ENCODE measurements around the gene RASGRF1.
"Not testable (repeated sequence)": the region's sequence is repeated elsewhere in the genome, so short reads cannot be mapped to it uniquely, and the experiment has no call there.

GRCh38 chr15:78928176-78928575, 162.4 kb downstream of the RASGRF1 start:
- TF ChIP-seq CTCF (conservative IDR thresholded peaks at IDR 0.05 in 1 of 2, IDR thresholded peaks at IDR 0.05 in 1 of 2; ENCODE audit: low read depth in 1 of 2, low read length in 2 of 2); EZH2 (IDR thresholded peaks at IDR 0.05; ENCODE audit: low read length, missing control alignments): not testable (repeated sequence)
